IPS DF 4.7 (cell line): Measurements from ENCODE around the gene KSR1.
A peak's percentile ranks its signal among the peaks of the same experiment; 100 is the strongest.

Experiments used
- DNase-seq: peaks from one replicate; pipeline ENCODE4 v3.0.0-alpha.2; 2013; ENCODE audit warnings: low spot score; ENCODE audit errors: extremely low read depth

KSR1 gene

GRCh38 chr17:27568216-27568615 lies 112.0 kb downstream of the KSR1 start:
- no peak for DNase-seq

GRCh38 chr17:27568811-27569210 lies 112.6 kb downstream of the KSR1 start:
- no peak for DNase-seq

GRCh38 chr17:27569257-27569722 lies 113.0 kb downstream of the KSR1 start:
- DNase-seq = peak; percentile 56

- no peak for DNase-seq
Observed at GRCh38 chr17:27569884-27570577, 113.8 kb downstream of the KSR1 start.

- no peak for DNase-seq
Observed at GRCh38 chr17:27570578-27570914, 114.3 kb downstream of the KSR1 start.

- no peak for DNase-seq
Observed at GRCh38 chr17:27571563-27572352, 115.5 kb downstream of the KSR1 start.

DNA sequence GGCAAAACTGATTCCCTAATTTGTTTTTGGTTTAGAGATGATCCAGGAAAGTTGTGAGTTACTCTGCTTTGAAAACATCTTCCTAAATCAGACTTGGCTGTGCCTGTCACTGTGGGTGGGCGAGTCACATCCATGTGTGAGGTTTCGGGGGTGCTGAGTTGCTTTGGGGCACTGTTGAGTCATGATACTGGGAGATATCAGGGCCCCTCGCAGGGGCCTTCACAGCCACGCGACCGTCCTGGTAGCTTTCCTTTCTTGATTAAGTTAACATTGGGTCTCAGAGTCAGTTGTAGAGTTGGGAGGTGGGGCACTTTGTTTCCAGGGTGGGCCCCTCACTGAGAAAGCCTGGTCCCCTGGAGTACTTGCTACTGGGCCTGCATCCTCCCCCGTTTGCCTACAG lies 116.4 kb downstream of the KSR1 start:
- no peak for DNase-seq

- no peak for DNase-seq
Observed at GRCh38 chr17:27573548-27573947, 117.3 kb downstream of the KSR1 start.

DNA sequence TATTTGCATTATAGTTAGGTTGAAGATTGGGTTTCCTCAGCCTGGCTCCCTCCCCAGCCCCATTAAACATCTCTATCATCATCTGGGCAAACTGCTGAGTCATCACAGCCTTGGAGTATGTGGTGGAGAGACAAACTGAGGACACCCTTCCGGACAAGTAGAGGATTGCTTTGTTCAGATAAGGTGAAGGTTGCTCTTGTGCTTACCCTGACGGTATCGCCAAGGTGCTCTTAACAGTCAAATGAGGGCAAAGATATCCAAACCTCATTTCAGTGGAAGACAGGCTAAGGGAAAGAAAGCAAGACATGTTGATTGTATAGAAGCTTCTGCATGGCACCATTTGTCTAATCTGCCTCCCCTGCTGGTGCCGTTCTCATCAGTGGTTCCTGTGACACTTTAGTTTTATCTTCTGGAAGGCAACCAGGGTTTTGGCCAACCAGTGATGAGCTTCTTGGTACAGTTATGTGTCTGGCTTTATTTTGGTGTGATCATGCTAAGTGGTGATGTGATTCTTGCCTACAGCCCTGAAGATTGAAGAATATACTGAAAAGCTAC lies 117.8 kb downstream of the KSR1 start:
- no peak for DNase-seq

DNA sequence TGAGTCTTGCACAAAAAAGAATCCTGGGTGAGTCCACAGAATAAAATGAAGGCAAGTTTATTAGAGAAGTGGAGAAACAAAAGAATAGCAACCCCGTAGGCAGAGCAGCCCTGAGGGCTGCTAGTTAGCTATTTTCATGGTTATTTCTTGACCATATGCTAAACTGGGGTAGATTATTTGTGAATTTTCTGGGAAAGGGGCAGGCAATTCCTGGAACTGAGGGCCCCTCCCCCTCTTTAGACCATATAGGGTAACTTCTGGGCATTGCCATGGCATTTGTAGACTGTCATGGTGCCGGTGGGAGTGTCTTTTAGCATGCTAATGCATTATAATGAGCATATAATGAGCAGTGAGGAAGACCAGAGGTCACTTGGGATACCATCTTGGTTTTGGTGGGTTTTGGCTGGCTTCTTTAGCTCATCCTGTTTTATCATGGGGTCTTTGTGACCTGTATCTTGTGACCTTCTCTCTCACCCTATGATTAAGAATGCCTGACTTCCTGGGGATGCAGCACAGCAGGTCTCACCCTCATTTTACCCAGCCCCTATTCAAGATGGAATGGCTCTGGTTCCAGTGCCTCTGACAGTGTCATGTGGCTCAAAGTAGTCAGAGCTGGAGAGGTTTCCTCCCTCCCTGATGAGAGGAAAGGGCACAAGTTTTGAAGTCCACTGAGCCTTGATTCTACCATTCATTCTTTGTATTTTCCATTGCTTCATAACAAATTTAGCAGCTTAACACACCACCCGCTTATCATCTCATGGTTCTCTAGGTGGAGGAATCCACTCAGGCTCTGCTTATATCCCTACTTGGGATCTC lies 119.1 kb downstream of the KSR1 start:
- DNase-seq = no peak

GRCh38 chr17:27575912-27576252 lies 119.6 kb downstream of the KSR1 start:
- DNase-seq = no peak

DNA sequence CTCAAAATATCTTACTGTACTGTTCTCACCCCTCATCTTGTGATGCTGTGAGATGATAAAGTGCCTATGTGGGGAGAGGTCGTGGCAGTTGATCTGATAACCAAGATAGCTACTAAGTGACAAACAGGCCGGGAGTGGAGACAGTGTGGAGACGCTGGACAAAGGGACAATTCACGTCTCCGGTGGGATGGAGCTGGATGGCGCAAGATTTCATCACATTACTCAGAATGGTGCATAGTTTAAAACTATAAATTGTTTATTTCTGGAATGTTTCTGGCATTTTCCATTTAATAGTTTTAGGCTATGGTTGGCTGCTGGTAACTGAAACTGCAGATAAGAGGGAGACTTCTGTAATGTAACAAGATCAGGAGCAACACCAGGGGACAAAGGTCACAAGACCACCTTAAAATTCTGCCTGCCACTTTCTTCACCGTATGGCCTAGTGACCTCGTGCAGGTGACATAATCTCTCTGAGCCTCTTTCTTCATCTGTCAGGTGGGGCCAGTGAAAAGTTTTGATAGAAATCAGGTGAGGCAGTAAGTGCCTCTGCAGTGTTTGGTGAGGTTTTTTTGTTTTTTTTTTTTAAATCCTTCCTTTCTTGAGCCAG lies 120.3 kb downstream of the KSR1 start:
- no peak for DNase-seq

DNA sequence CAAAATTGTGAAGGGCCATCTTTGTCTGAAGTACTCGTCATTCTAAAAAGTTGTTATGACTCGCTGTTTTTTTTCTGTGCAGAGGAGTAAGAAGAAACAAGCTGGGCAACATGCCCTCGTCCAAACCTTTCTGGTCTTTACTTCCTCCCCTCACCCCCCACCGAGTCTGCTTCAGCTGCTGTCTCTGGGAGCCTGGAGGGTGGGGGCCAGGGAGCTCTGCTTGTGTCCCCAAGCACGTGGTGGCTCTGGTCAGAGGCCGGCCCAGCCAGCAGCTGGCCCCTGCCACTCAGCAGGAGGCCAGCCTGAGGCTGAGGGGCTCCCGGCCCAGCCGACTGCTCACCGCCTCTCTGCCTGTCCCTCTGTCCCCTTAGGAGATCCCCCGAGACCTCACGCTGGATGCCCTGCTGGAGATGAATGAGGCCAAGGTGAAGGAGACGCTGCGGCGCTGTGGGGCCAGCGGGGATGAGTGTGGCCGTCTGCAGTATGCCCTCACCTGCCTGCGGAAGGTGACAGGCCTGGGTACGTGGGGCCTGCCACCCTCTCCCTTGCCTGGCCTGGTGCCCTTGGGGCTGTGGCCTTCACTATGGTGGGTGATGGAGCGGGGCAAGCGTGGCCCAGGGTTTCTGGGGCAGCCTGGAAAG lies 121.0 kb downstream of the KSR1 start:
- DNase-seq = no peak

DNA sequence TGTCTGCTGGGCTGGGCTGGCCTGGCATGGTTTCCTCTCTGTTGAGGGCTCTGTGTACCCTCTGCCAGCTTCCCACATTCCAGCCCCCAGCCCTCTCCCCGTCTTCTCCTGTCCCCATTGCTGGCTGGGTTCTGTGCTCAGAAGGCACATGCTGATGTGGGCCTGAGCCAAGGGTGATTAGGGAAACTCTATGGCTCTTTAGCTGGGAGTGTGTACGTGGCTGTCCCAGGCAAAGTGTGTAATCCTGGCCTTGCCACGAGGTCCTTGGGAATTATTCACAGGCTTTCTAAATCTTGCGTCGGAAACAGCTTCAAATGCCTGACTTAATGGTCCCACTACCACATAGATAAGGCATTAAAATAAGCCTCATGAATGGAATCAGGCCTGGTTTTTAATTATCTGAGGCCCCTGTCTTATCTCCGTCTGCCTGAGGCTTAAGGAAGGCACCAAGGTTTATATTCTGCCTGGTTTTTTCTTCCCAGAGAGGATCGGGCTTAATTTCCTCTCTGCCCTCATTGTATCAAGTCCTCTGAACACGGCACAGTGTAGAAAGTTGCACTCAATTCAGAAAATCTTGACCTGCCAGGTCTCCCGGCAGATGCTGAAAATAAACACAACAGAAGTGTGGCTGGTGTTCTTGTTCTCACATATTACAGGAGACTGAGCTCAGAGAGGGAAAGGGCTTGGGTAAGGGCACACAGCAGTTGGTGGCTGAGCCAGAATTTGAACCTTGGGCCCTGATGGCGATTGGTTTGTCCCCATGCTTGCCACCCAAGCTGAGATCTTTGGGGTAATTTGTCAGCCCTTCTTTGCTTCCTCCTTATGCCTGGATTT lies 121.9 kb downstream of the KSR1 start:
- no peak for DNase-seq

- DNase-seq = no peak
Observed at GRCh38 chr17:27578718-27579085, 122.5 kb downstream of the KSR1 start.

GRCh38 chr17:27579304-27579703 lies 123.1 kb downstream of the KSR1 start:
- DNase-seq = no peak

DNA sequence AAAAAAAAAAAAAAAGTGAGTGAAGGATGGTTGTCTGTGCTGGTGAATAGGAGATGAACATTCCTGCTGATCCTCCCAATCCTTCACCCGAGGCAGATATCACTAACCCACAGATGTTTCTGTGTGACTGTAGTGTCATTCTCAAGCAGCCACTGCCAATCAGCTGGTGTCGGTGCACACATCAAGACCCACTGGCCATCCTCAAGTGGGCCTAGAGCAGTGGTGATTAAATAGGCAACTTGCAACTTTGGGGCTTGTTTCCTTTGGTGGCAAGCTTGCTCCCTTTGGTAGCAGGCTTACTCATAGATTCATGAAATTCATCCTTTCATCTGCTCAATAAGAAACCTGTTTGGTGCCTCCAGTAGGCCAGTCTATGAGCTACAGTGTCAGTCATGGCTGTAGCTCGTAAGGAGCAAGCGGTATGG lies 123.7 kb downstream of the KSR1 start:
- DNase-seq = no peak

- DNase-seq = no peak
Observed at GRCh38 chr17:27581016-27581415, 124.8 kb downstream of the KSR1 start.

DNA sequence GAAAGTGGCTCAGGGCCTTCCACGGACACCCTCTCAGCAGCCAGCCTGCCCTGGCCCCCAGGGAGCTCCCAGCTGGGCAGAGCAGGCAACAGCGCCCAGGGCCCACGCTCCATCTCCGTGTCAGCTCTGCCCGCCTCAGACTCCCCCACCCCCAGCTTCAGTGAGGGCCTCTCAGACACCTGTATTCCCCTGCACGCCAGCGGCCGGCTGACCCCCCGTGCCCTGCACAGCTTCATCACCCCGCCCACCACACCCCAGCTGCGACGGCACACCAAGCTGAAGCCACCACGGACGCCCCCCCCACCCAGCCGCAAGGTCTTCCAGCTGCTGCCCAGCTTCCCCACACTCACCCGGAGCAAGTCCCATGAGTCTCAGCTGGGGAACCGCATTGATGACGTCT lies 126.4 kb downstream of the KSR1 start:
- no peak for DNase-seq

DNA sequence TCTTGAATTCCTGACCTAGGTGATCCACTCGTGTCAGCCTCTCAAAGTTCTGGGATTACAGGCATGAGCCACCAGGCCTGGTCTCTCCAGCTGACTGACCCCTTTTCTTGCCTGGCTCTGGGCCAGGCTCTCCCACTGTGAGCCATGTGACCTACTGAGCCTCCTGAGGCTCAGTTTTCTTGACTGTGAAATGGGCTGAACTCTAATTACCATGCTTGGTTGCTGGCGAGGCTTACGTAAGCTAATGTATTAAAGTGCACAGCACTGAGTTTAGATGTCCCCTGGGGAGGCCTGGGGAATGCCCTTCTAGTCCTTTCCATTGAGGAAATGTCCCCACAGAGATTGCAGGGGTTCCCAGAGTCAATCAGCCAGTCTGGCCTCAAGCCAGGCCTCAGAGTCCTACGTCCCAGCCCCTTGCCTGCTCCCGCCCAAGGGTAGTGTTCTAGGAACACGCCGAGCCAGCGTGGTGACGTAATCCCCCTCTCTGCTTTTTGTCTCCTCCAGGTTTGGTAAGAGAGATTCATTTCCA lies 129.0 kb downstream of the KSR1 start:
- no peak for DNase-seq
